A549 (cell line): ENCODE measurements around the gene GNG2. TPM values are rescaled to one million over a fixed set of nuclear protein-coding genes. Genes with fewer than 3 reads are reported as not detected.

Experiments used
- ATAC-seq, 2 experiments: fragments of 200-7000 bp in 1 of 2; fragments of >200 bp in 1 of 2; cut with Nextera tagmentation in 1 of 2; cut with Tn5 transposase in 1 of 2; 3 replicates each; pipeline versions ENCODE4 v1.8.0 to v1.9.1; 2018 to 2020; ENCODE audit warnings: mild to moderate bottlenecking in 1 of 2, moderate library complexity in 1 of 2
- CTCF ChIA-PET: fragments of 300-600 bp; sonication (Branson Sonifier 250); formaldehyde crosslinking; extraction: SDS; loops from one replicate; lab custom pipeline; 2021; ENCODE audit warnings: antibody characterized with exemption, inconsistent platforms; lab: Yijun Ruan, JAX
- POLR2A ChIA-PET: fragments of 350-600 bp; formaldehyde crosslinking; extraction: SDS; loops from one replicate; lab custom pipeline; 2021; ENCODE audit warnings: antibody characterized with exemption, inconsistent platforms; lab: Yijun Ruan, JAX
- DNase-seq, 2 experiments: peaks; one replicate each; pipeline versions ENCODE4 v3.0.0 to v3.0.0-alpha.2; 2011 to 2016; ENCODE audit warnings: low read depth in 1 of 2, low spot score in 1 of 2
- FAIRE-seq: peaks from 2 replicates; lab custom pipeline; 2011; peaks lifted over from hg19 to GRCh38; lab: Jason Lieb, UNC
- H3K27ac ChIP-seq, 2 experiments: fragments of >200 bp; sonication (Bioruptor Twin); formaldehyde crosslinking; 3 replicates each; pipeline ENCODE4 v1.5.1; 2016 to 2017
- H3K4me1 ChIP-seq: fragments of >200 bp; sonication (Bioruptor Twin); formaldehyde crosslinking; 3 replicates; pipeline ENCODE4 v1.6.1; 2016
- H3K4me2 ChIP-seq: fragments of >200 bp; sonication (Bioruptor Twin); formaldehyde crosslinking; 3 replicates; pipeline ENCODE4 v1.6.1; 2016
- H3K4me3 ChIP-seq: fragments of >200 bp; sonication (Bioruptor Twin); formaldehyde crosslinking; 3 replicates; pipeline ENCODE4 v1.5.1; 2016
- H3K9me3 ChIP-seq: fragments of >200 bp; sonication (Bioruptor Twin); formaldehyde crosslinking; 3 replicates; pipeline ENCODE4 v1.6.1; 2016
- CEBPB ChIP-seq, 2 experiments: fragments of >200 bp in 1 of 2; sonication (Bioruptor Twin) in 1 of 2; formaldehyde crosslinking in 1 of 2; IDR thresholded peaks; 2 replicates each; pipeline ENCODE4 v1.6.1; 2012 to 2016
- CHD2 ChIP-seq: fragments of 150-350 bp; IDR thresholded peaks from 2 replicates; pipeline ENCODE4 v1.6.1; 2014; ENCODE audit warnings: low read length; ENCODE audit not compliant: partially characterized antibody
- ELK1 ChIP-seq: fragments of 150-350 bp; IDR thresholded peaks from 2 replicates; pipeline ENCODE4 v1.6.1; 2014; ENCODE audit warnings: low read depth, mild to moderate bottlenecking, low read length
- EP300 ChIP-seq, 2 experiments: fragments of >200 bp; sonication (Bioruptor Twin); formaldehyde crosslinking; IDR thresholded peaks; 2 replicates in 1 of 2; 3 replicates in 1 of 2; pipeline ENCODE4 v1.6.1; 2016 to 2017
- FOSB ChIP-seq: fragments of 250-450 bp; sonication (Bioruptor Pico); IDR thresholded peaks from 2 replicates; pipeline ENCODE4 v1.5.0; 2020; ENCODE audit warnings: mild to moderate bottlenecking, moderate library complexity
- FOSL2 ChIP-seq, 2 experiments: fragments of 450-650 bp in 1 of 2; fragments of >200 bp in 1 of 2; sonication (Bioruptor Twin) in 1 of 2; formaldehyde crosslinking; IDR thresholded peaks; 2 replicates each; pipeline versions ENCODE4 v1.5.0 to v1.6.1; 2016 to 2020; ENCODE audit warnings: mild to moderate bottlenecking in 1 of 2, moderate library complexity in 1 of 2
- GATA3 ChIP-seq: IDR thresholded peaks from 2 replicates; pipeline ENCODE4 v1.6.1; 2012; ENCODE audit warnings: borderline replicate concordance
- HDAC2 ChIP-seq: fragments of 200-600 bp; sonication (generic); IDR thresholded peaks from 2 replicates; pipeline ENCODE4 v1.6.1; 2016
- HMGXB4 ChIP-seq: fragments of 250-450 bp; sonication (Bioruptor Pico); IDR thresholded peaks from 2 replicates; pipeline ENCODE4 v1.5.0; 2021; ENCODE audit warnings: mild to moderate bottlenecking, moderate library complexity, borderline replicate concordance
- HOXB5 ChIP-seq: fragments of 250-450 bp; sonication (Bioruptor Pico); IDR thresholded peaks from 2 replicates; pipeline ENCODE4 v1.5.0; 2020; ENCODE audit warnings: mild to moderate bottlenecking, moderate library complexity
- JUNB ChIP-seq: fragments of >200 bp; sonication (Bioruptor Twin); formaldehyde crosslinking; IDR thresholded peaks from 2 replicates; pipeline ENCODE4 v1.6.1; 2016
- KDM5A ChIP-seq: fragments of 200-600 bp; sonication (generic); IDR thresholded peaks from 2 replicates; pipeline ENCODE4 v1.6.1; 2016; ENCODE audit warnings: antibody characterized with exemption, mild to moderate bottlenecking
- NFE2L2 ChIP-seq: fragments of 150-350 bp; conservative IDR thresholded peaks from 2 replicates; pipeline ENCODE4 v1.6.1; 2014; ENCODE audit warnings: low read length
- NPAS2 ChIP-seq: fragments of 250-450 bp; sonication (Bioruptor Pico); IDR thresholded peaks from 2 replicates; pipeline ENCODE4 v1.8.0; 2022; ENCODE audit warnings: mild to moderate bottlenecking, moderate library complexity, borderline replicate concordance
- NR3C1 ChIP-seq: fragments of >200 bp; sonication (Bioruptor Twin); formaldehyde crosslinking; IDR thresholded peaks from 3 replicates; pipeline ENCODE4 v1.6.1; 2017
- PHF8 ChIP-seq: fragments of 200-600 bp; sonication (generic); IDR thresholded peaks from 2 replicates; pipeline ENCODE4 v1.6.1; 2016; ENCODE audit warnings: low read depth, mild to moderate bottlenecking, antibody characterized with exemption, moderate library complexity, borderline replicate concordance
- POLR2AphosphoS2 ChIP-seq: conservative IDR thresholded peaks from 2 replicates; pipeline ENCODE4 v1.6.1; 2012; ENCODE audit warnings: low read length, improper control_type of control experiment, inconsistent platforms
- RARB ChIP-seq: fragments of 250-450 bp; sonication (Bioruptor Pico); IDR thresholded peaks from 2 replicates; pipeline ENCODE4 v1.8.0; 2021; ENCODE audit warnings: mild to moderate bottlenecking, moderate library complexity
- RCOR1 ChIP-seq: fragments of 150-350 bp; IDR thresholded peaks from 2 replicates; pipeline ENCODE4 v1.6.1; 2014; ENCODE audit warnings: antibody characterized with exemption, low read length, low read depth
- ZFP36 ChIP-seq: fragments of 450-650 bp; IDR thresholded peaks from 2 replicates; pipeline ENCODE4 v1.6.1; 2014; ENCODE audit warnings: borderline replicate concordance; ENCODE audit not compliant: partially characterized antibody
- ZNF302 ChIP-seq: fragments of 250-450 bp; sonication (Bioruptor Pico); IDR thresholded peaks from 2 replicates; pipeline ENCODE4 v1.9.0; 2021; ENCODE audit warnings: inconsistent platforms, mild to moderate bottlenecking, moderate library complexity
- ZSCAN20 ChIP-seq: fragments of 250-450 bp; sonication (Bioruptor Pico); IDR thresholded peaks from 2 replicates; pipeline ENCODE4 v1.8.0; 2022; ENCODE audit warnings: mild to moderate bottlenecking, moderate library complexity
- WGBS: methylation state at CpG from one replicate; pipeline ENCODE4 v1.1.6; 2017; ENCODE audit errors: missing lambda C conversion rate; 5-methylcytosine and 5-hydroxymethylcytosine counted together
- polyA plus RNA-seq, 4 experiments: library from polyadenylated mRNA; depleted of rRNA in 3 of 4; stranded (reverse); fragments of >200 nt; fragmentation: RNase III in 1 of 4; extraction: RNeasy Plus Mini Kit Qiagen cat#74134 plus additional on column Dnase treatment in 1 of 4; gene quantifications; 2 replicates in 3 of 4; 3 replicates in 1 of 4; pipeline ENCODE4 v1.2.3, GENCODE V29; 2011 to 2017
- TF ChIP-seq, protein P1 (sequence below): fragments of 450-650 bp; IDR thresholded peaks from 2 replicates; pipeline ENCODE4 v1.6.1; 2014; ENCODE audit warnings: antibody characterized with exemption
- TF ChIP-seq, protein P2 (sequence below): IDR thresholded peaks from 2 replicates; pipeline ENCODE4 v1.6.1; 2012

Gene GNG2
- polyA plus RNA-seq, 2 of the 4 experiments (the other 2 are of a cell fraction): 2.1 to 3.0 TPM

- WGBS: 56% methylated on average over 7 of the region's 7 CpGs
- TF ChIP-seq RARB (CRISPR knock-in tag) (no peak), GATA3 (no peak), RCOR1 (no peak), NFE2L2 (no peak), POLR2AphosphoS2 (no peak), PHF8 (no peak), NPAS2 (CRISPR knock-in tag) (no peak), CHD2 (no peak), ZSCAN20 (CRISPR knock-in tag) (no peak), HOXB5 (CRISPR knock-in tag) (no peak), HMGXB4 (no peak), KDM5A (no peak), FOSL2 (IDR thresholded peaks at IDR 0.05) (no peak), FOSL2 (CRISPR knock-in tag; IDR thresholded peaks at IDR 0.05) (no peak), NR3C1 (no peak), FOSB (CRISPR knock-in tag) (no peak)
- TF ChIP-seq, protein P1, sequence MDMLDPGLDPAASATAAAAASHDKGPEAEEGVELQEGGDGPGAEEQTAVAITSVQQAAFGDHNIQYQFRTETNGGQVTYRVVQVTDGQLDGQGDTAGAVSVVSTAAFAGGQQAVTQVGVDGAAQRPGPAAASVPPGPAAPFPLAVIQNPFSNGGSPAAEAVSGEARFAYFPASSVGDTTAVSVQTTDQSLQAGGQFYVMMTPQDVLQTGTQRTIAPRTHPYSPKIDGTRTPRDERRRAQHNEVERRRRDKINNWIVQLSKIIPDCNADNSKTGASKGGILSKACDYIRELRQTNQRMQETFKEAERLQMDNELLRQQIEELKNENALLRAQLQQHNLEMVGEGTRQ: no peak
- TF ChIP-seq, protein P2, sequence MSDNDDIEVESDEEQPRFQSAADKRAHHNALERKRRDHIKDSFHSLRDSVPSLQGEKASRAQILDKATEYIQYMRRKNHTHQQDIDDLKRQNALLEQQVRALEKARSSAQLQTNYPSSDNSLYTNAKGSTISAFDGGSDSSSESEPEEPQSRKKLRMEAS: no peak
- ChIA-PET CTCF (interaction anchor here (1.5 to 1.7 kb wide), 2 partner anchors 9 to 98 kb away, joined by 3 to 4 read pairs; no protein-coding TSS in a partner anchor), POLR2A (no interaction called here)
- FAIRE-seq (no peak), DNase-seq (no peak), ATAC-seq (no peak)
- no peak overlapping the region for H3K27ac ChIP-seq
- no peaks in the 10 kb centered on the region for H3K4me1 ChIP-seq
- no peaks in the 10 kb centered on the region for H3K9me3 ChIP-seq
- H3K4me2 ChIP-seq: no peak overlapping the region
- H3K4me3 ChIP-seq: no peak overlapping the region
These were observed 20.6 kb downstream of the GNG2 start for GRCh38 chr14:51880835-51881580.

DNA sequence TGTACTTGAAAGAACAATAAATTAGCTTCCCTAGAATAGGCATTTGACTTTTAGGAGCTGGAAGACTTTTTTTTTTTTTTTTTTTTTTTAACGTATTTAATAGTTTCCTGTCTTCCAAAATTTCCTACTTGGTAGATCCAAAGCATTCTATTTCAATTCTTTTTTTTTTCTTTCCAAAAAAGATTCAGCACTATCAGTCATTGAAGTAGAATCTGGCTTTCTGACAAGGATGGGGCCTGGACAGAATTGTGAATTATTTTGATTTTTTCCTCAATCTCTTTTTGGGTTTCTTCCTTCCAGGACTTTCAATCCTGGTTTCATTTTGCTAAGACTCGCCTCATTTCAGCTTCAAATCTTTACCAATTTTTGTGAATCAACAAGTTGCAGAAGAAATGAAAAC lies 21.2 kb downstream of the GNG2 start:
- FAIRE-seq: no peak
- no peak for DNase-seq
- ChIA-PET CTCF (interaction anchor here (1.5 to 1.7 kb wide), 2 partner anchors 8 to 98 kb away, joined by 3 to 4 read pairs; no protein-coding TSS in a partner anchor), POLR2A (no interaction called here)
- no peak for ATAC-seq
- WGBS: 66% methylated on average over 2 of the region's 2 CpGs
- TF ChIP-seq HDAC2 (no peak), ZFP36 (no peak), CEBPB (IDR thresholded peaks at IDR 0.05) (no peak), JUNB (no peak), EP300 (IDR thresholded peaks at IDR 0.05) (no peak), ELK1 (no peak), ZNF302 (CRISPR knock-in tag) (no peak)
- no peak overlapping the region for H3K27ac ChIP-seq
- no peaks in the 10 kb centered on the region for H3K9me3 ChIP-seq
- H3K4me1 ChIP-seq: no peaks in the 10 kb centered on the region
- H3K4me2 ChIP-seq: no peak overlapping the region
- H3K4me3 ChIP-seq: no peak overlapping the region
